ENCODE results near the gene IL6ST.

DNA sequence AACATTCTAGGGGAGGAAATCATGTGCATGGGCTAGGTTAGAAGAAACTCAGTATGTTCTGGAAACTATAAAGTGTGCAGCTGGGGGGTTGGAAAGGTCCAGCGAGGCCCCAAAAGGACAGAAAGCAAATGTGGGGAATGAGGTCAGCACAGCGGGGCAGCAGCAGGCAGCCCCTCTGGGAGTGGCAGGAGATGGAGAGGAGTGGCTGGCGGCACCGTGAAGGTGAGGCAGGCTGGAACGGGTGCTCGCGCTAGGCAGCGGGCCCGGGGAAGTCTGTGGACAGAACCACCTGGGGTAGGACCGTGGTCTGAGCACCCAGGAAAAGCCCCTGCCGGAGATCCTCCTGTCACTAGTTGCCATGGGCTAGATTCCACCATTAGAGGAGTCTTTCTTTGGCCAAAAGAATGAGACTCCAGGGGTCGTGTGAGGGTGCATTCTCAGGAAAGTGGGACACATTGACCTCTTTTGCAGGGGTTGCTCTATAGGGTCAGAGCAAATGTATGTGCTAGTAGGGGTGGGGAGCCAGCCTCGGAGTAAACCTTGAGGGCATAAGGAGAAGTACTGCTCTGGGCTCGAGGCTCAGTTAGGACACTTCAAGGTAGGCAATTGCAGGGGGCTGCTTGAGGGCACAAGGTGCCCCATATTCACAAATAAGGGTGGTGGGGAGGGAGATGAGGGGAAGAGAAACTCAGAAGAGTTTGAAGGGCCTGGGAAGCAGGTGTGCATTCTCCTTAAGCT lies 61.2 kb downstream of the IL6ST start:
- no peak for TF ChIP-seq EZH2phosphoT487 (IDR thresholded peaks at IDR 0.05; ENCODE audit: low read depth)
- TF ChIP-seq, protein P1, sequence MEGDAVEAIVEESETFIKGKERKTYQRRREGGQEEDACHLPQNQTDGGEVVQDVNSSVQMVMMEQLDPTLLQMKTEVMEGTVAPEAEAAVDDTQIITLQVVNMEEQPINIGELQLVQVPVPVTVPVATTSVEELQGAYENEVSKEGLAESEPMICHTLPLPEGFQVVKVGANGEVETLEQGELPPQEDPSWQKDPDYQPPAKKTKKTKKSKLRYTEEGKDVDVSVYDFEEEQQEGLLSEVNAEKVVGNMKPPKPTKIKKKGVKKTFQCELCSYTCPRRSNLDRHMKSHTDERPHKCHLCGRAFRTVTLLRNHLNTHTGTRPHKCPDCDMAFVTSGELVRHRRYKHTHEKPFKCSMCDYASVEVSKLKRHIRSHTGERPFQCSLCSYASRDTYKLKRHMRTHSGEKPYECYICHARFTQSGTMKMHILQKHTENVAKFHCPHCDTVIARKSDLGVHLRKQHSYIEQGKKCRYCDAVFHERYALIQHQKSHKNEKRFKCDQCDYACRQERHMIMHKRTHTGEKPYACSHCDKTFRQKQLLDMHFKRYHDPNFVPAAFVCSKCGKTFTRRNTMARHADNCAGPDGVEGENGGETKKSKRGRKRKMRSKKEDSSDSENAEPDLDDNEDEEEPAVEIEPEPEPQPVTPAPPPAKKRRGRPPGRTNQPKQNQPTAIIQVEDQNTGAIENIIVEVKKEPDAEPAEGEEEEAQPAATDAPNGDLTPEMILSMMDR (IDR thresholded peaks at IDR 0.05; ENCODE audit: low read depth, low read length), result no peak
